ENCODE data around the gene RPL19. TPM values are rescaled to one million over a fixed set of nuclear protein-coding genes. Genes with fewer than 3 reads are reported as not detected.
A peak's percentile ranks its signal among the peaks of the same experiment; 100 is the strongest.

The RPL19 gene
- total RNA-seq, 1 donor from 2014 or later, result 1,703 TPM

DNA sequence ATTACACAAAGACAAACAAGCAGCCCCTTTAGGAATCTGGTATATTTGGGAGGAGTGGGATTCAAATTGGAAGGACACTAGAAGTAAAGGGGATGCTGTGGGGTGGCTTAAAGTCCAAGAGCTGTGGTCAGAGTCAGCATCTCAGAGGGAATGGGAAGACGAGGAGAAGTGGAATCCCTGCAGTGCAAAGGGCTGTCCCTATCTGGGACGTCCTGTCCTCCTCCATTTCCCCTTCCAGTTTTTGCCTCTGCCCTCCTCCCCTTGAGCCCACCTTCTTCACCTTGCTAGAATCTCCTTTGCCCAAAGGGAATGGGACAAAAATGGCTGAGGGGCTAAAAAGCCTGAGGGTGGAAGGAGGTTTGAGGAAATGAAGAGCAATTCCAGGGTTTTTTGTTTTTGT, 44.4 kb upstream of the RPL19 start:
- H3K4me1 Mint-ChIP-seq (ENCODE audit: unreplicated experiment), result peaks cover 13% of the 10 kb centered on the region
- peaks cover 33% of the 10 kb centered on the region for H3K27me3 Mint-ChIP-seq
- TF ChIP-seq, protein P1, sequence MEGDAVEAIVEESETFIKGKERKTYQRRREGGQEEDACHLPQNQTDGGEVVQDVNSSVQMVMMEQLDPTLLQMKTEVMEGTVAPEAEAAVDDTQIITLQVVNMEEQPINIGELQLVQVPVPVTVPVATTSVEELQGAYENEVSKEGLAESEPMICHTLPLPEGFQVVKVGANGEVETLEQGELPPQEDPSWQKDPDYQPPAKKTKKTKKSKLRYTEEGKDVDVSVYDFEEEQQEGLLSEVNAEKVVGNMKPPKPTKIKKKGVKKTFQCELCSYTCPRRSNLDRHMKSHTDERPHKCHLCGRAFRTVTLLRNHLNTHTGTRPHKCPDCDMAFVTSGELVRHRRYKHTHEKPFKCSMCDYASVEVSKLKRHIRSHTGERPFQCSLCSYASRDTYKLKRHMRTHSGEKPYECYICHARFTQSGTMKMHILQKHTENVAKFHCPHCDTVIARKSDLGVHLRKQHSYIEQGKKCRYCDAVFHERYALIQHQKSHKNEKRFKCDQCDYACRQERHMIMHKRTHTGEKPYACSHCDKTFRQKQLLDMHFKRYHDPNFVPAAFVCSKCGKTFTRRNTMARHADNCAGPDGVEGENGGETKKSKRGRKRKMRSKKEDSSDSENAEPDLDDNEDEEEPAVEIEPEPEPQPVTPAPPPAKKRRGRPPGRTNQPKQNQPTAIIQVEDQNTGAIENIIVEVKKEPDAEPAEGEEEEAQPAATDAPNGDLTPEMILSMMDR (conservative IDR thresholded peaks at IDR 0.05), result no peak
- DNase-seq (ENCODE audit: extremely low spot score, unreplicated experiment), result no peak
- no peak overlapping the region for H3K27ac Mint-ChIP-seq
- H3K36me3 Mint-ChIP-seq, result peaks cover 6% of the 10 kb centered on the region
- no peaks in the 10 kb centered on the region for H3K9me3 Mint-ChIP-seq
- H3K4me3 Mint-ChIP-seq, result peak overlapping the region; percentile 98

DNA sequence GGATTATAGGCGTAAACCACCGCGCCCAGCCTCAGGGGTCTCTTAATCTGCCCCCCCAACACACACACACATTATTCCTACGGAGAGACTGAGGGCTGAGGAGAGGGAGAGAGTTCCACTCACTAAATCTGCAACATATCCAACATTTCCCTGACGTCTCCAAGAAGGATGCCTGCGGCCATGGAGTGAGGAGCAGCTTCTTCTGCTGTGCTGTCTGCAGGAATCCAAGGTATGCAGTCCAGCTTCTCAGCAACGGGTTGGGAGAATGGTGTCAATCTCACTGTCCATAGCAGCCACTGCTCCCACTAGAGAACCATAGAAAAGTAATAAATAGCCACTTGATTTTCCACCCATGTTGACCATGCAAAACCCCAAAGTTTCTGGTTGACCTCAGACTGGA, 43.6 kb upstream of the RPL19 start:
- Mint-ChIP-seq H3K27ac (peak overlapping the region; percentile 81), H3K4me1 (ENCODE audit: unreplicated experiment) (peaks cover 13% of the 10 kb centered on the region), H3K4me3 (peak overlapping the region; percentile 79), H3K9me3 (no peaks in the 10 kb centered on the region), H3K27me3 (peaks cover 30% of the 10 kb centered on the region), H3K36me3 (peaks cover 6% of the 10 kb centered on the region)
- no peak for DNase-seq (ENCODE audit: extremely low spot score, unreplicated experiment)
- TF ChIP-seq, protein P1 (conservative IDR thresholded peaks at IDR 0.05), result no peak

DNA sequence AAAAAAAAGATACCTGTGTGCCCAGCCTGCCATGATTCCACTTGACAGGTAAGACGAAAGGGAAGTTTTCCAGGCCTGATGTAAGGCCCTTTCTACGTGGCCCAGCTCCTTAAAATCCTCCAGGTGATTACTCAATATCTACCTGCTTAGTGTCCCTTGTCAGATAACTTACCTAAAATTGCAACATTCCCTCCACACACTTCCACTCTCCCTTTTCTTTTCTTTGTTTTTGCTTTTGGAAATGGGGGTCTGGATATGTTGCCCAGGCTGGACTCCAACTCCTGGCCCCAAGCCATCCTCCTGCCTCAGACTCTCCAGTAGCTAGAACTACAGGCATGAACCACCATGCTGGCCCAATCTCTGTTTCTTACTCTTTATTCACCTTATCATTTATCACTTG, 41.5 kb upstream of the RPL19 start:
- Mint-ChIP-seq H3K36me3 (peaks cover 6% of the 10 kb centered on the region), H3K4me3 (peak overlapping the region; percentile 22), H3K9me3 (no peaks in the 10 kb centered on the region), H3K27ac (no peak overlapping the region), H3K27me3 (peaks cover 13% of the 10 kb centered on the region), H3K4me1 (ENCODE audit: unreplicated experiment) (peaks cover 2% of the 10 kb centered on the region)
- TF ChIP-seq, protein P1 (conservative IDR thresholded peaks at IDR 0.05), result no peak
- no peak for DNase-seq (ENCODE audit: extremely low spot score, unreplicated experiment)

DNA sequence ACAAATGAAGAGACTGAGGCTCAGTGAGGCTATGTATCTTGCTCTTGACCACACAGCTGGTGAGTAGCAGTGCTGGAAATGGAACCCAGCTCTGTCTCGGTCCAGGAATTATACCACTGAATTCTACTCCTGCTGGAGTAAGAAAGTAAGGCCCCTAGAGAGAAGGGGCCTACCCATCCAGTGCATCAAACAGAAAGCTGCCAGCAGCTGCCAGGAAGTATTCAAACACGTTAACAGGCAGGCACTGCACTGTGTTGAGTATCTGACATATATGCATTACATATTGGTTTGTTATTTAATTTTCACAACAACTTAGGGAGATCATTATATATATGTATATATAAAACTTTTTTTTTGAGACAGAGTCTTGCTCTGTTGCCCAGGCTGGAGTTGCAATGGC, 38.1 kb upstream of the RPL19 start:
- no peak for DNase-seq (ENCODE audit: extremely low spot score, unreplicated experiment)

GRCh38 chr17:39164675-39165143, 35.4 kb upstream of the RPL19 start:
- Mint-ChIP-seq H3K4me1 (ENCODE audit: unreplicated experiment) (peaks cover 10% of the 10 kb centered on the region), H3K9me3 (no peaks in the 10 kb centered on the region), H3K27me3 (peaks cover 33% of the 10 kb centered on the region), H3K4me3 (peak overlapping the region; percentile 95), H3K27ac (peak overlapping the region; percentile 43), H3K36me3 (no peaks in the 10 kb centered on the region)
- DNase-seq (ENCODE audit: extremely low spot score, unreplicated experiment), result peak; percentile 83
- TF ChIP-seq, protein P1 (conservative IDR thresholded peaks at IDR 0.05), result peak; percentile 85

More for the DNA sequence above, 38.1 kb upstream of the RPL19 start:
- Mint-ChIP-seq H3K4me1 (ENCODE audit: unreplicated experiment) (peaks cover 5% of the 10 kb centered on the region), H3K27me3 (peaks cover 24% of the 10 kb centered on the region), H3K27ac (no peak overlapping the region), H3K4me3 (no peak overlapping the region), H3K36me3 (no peaks in the 10 kb centered on the region), H3K9me3 (no peaks in the 10 kb centered on the region)
- TF ChIP-seq, protein P1 (conservative IDR thresholded peaks at IDR 0.05), result no peak

Measured in type B pancreatic cell (in vitro differentiated cells).